ENCODE measurements around the gene ZNF329. TPM values are rescaled to one million over a fixed set of nuclear protein-coding genes. Genes with fewer than 3 reads are reported as not detected.
A peak's percentile ranks its signal among the peaks of the same experiment; 100 is the strongest.

The ZNF329 gene
- total and polyA plus RNA-seq, 8 donors: 2.2 to 6.2 (median 3.4) TPM

DNA sequence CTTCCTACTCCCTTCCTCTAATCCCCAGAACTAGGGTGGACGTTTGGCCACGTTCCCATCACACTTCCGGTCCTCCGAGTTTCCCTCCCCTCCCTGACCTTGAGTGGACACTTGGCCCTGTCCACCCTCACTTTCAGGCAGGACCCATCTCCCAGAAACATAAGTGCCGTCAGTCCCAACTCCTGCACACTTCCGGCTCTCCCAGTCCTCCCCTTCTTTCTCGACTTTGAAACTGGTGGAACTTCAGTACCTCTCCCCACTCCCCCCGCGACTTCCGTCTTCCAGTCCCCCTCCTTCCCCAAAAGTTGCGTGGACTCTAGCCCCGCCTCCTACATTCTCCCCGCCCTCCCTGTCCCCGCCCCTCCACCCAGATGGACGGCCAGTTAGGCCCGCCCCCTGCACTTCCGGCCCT is 32.0 kb upstream of the ZNF329 start:
- 4% methylated on average over 17 of the region's 17 CpGs for WGBS, 2 donors
- Histone ChIP-seq H3K4me1 (peaks cover 0 to 3% (median 0%) of the 10 kb centered on the region in 3 donors), H3K4me3 (peak overlapping the region in 3 of 4 donors; percentile 16 to 93 (median 74)), H3K27ac (peak overlapping the region; percentile 84 to 99 (median 98)), H3K27me3 (no peaks in the 10 kb centered on the region), H3K9me3 (peaks cover 0 to 22% (median 1%) of the 10 kb centered on the region in 4 donors), H3K36me3 (peaks cover 5 to 25% (median 8%) of the 10 kb centered on the region in 3 donors)
- ATAC-seq (peak in 1 of 4 donors; percentile 92), FAIRE-seq (no peak), DNase-seq (peak in 1 of 6 donors; percentile 93)
- intact Hi-C loops (cut with DNase I): no loop called here
- TF ChIP-seq, protein P1, sequence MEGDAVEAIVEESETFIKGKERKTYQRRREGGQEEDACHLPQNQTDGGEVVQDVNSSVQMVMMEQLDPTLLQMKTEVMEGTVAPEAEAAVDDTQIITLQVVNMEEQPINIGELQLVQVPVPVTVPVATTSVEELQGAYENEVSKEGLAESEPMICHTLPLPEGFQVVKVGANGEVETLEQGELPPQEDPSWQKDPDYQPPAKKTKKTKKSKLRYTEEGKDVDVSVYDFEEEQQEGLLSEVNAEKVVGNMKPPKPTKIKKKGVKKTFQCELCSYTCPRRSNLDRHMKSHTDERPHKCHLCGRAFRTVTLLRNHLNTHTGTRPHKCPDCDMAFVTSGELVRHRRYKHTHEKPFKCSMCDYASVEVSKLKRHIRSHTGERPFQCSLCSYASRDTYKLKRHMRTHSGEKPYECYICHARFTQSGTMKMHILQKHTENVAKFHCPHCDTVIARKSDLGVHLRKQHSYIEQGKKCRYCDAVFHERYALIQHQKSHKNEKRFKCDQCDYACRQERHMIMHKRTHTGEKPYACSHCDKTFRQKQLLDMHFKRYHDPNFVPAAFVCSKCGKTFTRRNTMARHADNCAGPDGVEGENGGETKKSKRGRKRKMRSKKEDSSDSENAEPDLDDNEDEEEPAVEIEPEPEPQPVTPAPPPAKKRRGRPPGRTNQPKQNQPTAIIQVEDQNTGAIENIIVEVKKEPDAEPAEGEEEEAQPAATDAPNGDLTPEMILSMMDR (IDR thresholded peaks at IDR 0.05): no peak

- Histone ChIP-seq H3K36me3 (peaks cover 5 to 20% (median 6%) of the 10 kb centered on the region in 3 donors), H3K27me3 (no peaks in the 10 kb centered on the region), H3K27ac (peak overlapping the region; percentile 16 to 99 (median 98)), H3K9me3 (peaks cover 0 to 22% (median 1%) of the 10 kb centered on the region in 4 donors), H3K4me3 (peak overlapping the region in 3 of 4 donors; percentile 16 to 93 (median 74)), H3K4me1 (peaks cover 0 to 3% (median 0%) of the 10 kb centered on the region in 3 donors)
- intact Hi-C loops (cut with DNase I): no loop called here
- FAIRE-seq: no peak
- 31 to 34% methylated on average over 4 of the region's 4 CpGs for WGBS, 2 donors
- TF ChIP-seq, protein P1 (IDR thresholded peaks at IDR 0.05): peak in 1 of 4 donors; percentile 14
- ATAC-seq: no peak
- DNase-seq: peak in 2 of 6 donors; percentile 18 to 27
Observed at GRCh38 chr19:58181902-58182576, 31.4 kb upstream of the ZNF329 start.

DNA sequence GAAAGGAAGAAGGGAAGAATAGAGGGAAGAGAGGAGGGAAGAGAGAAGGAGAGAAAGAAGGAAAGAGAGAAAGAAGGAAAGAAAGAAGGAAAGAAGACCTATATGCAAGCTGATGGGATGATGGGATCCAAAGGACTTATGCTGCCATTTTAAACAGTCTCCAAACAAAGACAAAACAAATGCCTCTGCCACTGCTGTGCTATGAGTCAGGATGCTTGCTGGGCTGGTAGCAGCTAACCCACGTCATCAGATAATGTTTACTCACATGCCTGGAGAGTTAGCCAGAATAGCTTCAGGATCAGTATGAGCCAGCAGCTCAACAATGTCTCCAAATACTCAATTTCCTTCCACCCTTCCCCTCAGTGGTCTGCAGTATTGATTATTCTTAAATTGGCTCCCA is 20.3 kb upstream of the ZNF329 start:
- WGBS, 2 donors: 40 to 59% methylated on average over 1 of the region's 1 CpG
- ATAC-seq: no peak
- DNase-seq: no peak
- no peak overlapping the region for H3K27ac ChIP-seq
- H3K4me3 ChIP-seq: no peak overlapping the region
- peaks cover 0 to 11% (median 0%) of the 10 kb centered on the region in 4 donors for H3K9me3 ChIP-seq
- H3K4me1 ChIP-seq: no peaks in the 10 kb centered on the region
- intact Hi-C loops (cut with DNase I): no loop called here
- no peaks in the 10 kb centered on the region for H3K36me3 ChIP-seq
- no peak for FAIRE-seq
- no peaks in the 10 kb centered on the region for H3K27me3 ChIP-seq
- TF ChIP-seq, protein P1 (IDR thresholded peaks at IDR 0.05): no peak

- FAIRE-seq (no peak), ATAC-seq (no peak), DNase-seq (no peak)
- TF ChIP-seq, protein P1 (IDR thresholded peaks at IDR 0.05): no peak
- H3K4me3 ChIP-seq: no peak overlapping the region
- WGBS, 2 donors: 45 to 51% methylated on average over 4 of the region's 4 CpGs
- no peaks in the 10 kb centered on the region for H3K4me1 ChIP-seq
- H3K9me3 ChIP-seq: peaks cover 0 to 11% (median 0%) of the 10 kb centered on the region in 4 donors
- H3K27me3 ChIP-seq: no peaks in the 10 kb centered on the region
- H3K27ac ChIP-seq: no peak overlapping the region
- H3K36me3 ChIP-seq: no peaks in the 10 kb centered on the region
- intact Hi-C loops (cut with DNase I): no loop called here
Observed at GRCh38 chr19:58166708-58167280, 16.2 kb upstream of the ZNF329 start.

- 68 to 82% methylated on average over 1 of the region's 1 CpG for WGBS, 2 donors
- Histone ChIP-seq H3K27ac (no peak overlapping the region), H3K36me3 (no peaks in the 10 kb centered on the region), H3K9me3 (peaks cover 0 to 11% (median 0%) of the 10 kb centered on the region in 4 donors), H3K4me3 (no peak overlapping the region), H3K4me1 (no peaks in the 10 kb centered on the region), H3K27me3 (no peaks in the 10 kb centered on the region)
- FAIRE-seq (no peak), ATAC-seq (no peak), DNase-seq (no peak)
- TF ChIP-seq, protein P1 (IDR thresholded peaks at IDR 0.05): no peak
- intact Hi-C loops (cut with DNase I): no loop called here
Observed at GRCh38 chr19:58166268-58166667, 15.7 kb upstream of the ZNF329 start.

Measured in pancreas (tissue), 10 donors.